Stimulated activated CD4-positive, alpha-beta T cell treated with anti-CD3 and anti-CD28 coated beads, TNF-alpha, amount 100 ng/mL, for 1 hour (primary cell): ENCODE measurements around the gene CNTFR.
"Not testable (repeated sequence)": the region's sequence is repeated elsewhere in the genome, so short reads cannot be mapped to it uniquely, and the experiment has no call there.

Source experiments
- DNase-seq, 3 donors: peaks; one replicate each; pipeline ENCODE4 v3.0.0-alpha.2; 2020; ENCODE audit warnings: low read depth in 3 of 3, low spot score in 1 of 3

The CNTFR gene

GRCh38 chr9:34589636-34590380, at the start of gene CNTFR:
Gene CNTFR (minus strand): TSS chr9:34589724. CDS start chr9:34568981, 20,743 bp downstream.
- no peak for DNase-seq

- not testable (repeated sequence) for DNase-seq
Measured at GRCh38 chr9:34639322-34639721, 49.8 kb upstream of the CNTFR start.

- no peak for DNase-seq
Measured at GRCh38 chr9:34638138-34638445, 48.6 kb upstream of the CNTFR start.

- peak; percentile 80 to 92 (median 86) for DNase-seq
Measured at GRCh38 chr9:34637356-34638137, 48.0 kb upstream of the CNTFR start, which contains the start of gene SIGMAR1. Gene SIGMAR1 (minus strand): TSS chr9:34637787. CDS start chr9:34637697, 90 bp downstream.

GRCh38 chr9:34636791-34637355, 47.3 kb upstream of the CNTFR start:
- DNase-seq, result no peak

GRCh38 chr9:34635556-34635955, 46.0 kb upstream of the CNTFR start:
- DNase-seq, result no peak

GRCh38 chr9:34634551-34635248, 45.2 kb upstream of the CNTFR start:
- no peak for DNase-seq

GRCh38 chr9:34633851-34634550, 44.5 kb upstream of the CNTFR start:
- peak; percentile 43 to 62 (median 52) for DNase-seq

GRCh38 chr9:34633166-34633565, 43.6 kb upstream of the CNTFR start:
- no peak for DNase-seq

- DNase-seq, result no peak
Measured at GRCh38 chr9:34630402-34631154, 41.1 kb upstream of the CNTFR start.

- DNase-seq, result no peak
Measured at GRCh38 chr9:34629491-34629808, 39.9 kb upstream of the CNTFR start.

- DNase-seq, result peak in 1 of 3 donors; percentile 41
Measured at GRCh38 chr9:34628656-34629490, 39.3 kb upstream of the CNTFR start, which contains the start of gene ARID3C. Gene ARID3C (minus strand): TSS chr9:34629066. CDS start chr9:34628014, 1,052 bp downstream.

- DNase-seq, result no peak
Measured at GRCh38 chr9:34627716-34628655, 38.5 kb upstream of the CNTFR start.

- DNase-seq, result no peak
Measured at GRCh38 chr9:34625186-34625486, 35.6 kb upstream of the CNTFR start.

GRCh38 chr9:34624475-34625185, 35.1 kb upstream of the CNTFR start:
- no peak for DNase-seq

GRCh38 chr9:34623374-34624235, 34.1 kb upstream of the CNTFR start:
- no peak for DNase-seq
